Nephron progenitor cell (in vitro differentiated cells): ENCODE data around the gene OR4N2.
"Not testable (repeated sequence)": the region's sequence is repeated elsewhere in the genome, so short reads cannot be mapped to it uniquely, and the experiment has no call there.

Experiments
- DNase-seq: peaks from one replicate; pipeline ENCODE4 v3.0.0; 2021
- H3K27ac Mint-ChIP-seq: 2 replicates; pipeline ENCODE4 v1.8.0; 2021; ENCODE audit warnings: mild to moderate bottlenecking, moderate library complexity, mixed read lengths
- H3K27me3 Mint-ChIP-seq: 2 replicates; pipeline ENCODE4 v1.8.0; 2021; ENCODE audit warnings: mild to moderate bottlenecking, low read depth, mixed read lengths; ENCODE audit not compliant: poor library complexity
- H3K36me3 Mint-ChIP-seq: 2 replicates; pipeline ENCODE4 v1.8.0; 2021; ENCODE audit warnings: low read depth, mixed read lengths
- H3K4me1 Mint-ChIP-seq: 2 replicates; pipeline ENCODE4 v1.8.0; 2021; ENCODE audit warnings: mixed read lengths
- H3K4me3 Mint-ChIP-seq: 2 replicates; pipeline ENCODE4 v1.8.0; 2021; ENCODE audit warnings: mild to moderate bottlenecking, moderate library complexity, mixed read lengths
- H3K9me3 Mint-ChIP-seq: 2 replicates; pipeline ENCODE4 v1.8.0; 2021; ENCODE audit warnings: mild to moderate bottlenecking, moderate library complexity, mixed read lengths
- TF ChIP-seq, protein P1 (sequence below): fragments of 200-600 bp; sonication (generic); IDR thresholded peaks from 2 replicates; pipeline ENCODE4 v1.5.0; 2021; ENCODE audit warnings: antibody characterized with exemption

OR4N2 gene, protein sequence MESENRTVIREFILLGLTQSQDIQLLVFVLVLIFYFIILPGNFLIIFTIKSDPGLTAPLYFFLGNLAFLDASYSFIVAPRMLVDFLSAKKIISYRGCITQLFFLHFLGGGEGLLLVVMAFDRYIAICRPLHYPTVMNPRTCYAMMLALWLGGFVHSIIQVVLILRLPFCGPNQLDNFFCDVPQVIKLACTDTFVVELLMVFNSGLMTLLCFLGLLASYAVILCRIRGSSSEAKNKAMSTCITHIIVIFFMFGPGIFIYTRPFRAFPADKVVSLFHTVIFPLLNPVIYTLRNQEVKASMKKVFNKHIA

DNA sequence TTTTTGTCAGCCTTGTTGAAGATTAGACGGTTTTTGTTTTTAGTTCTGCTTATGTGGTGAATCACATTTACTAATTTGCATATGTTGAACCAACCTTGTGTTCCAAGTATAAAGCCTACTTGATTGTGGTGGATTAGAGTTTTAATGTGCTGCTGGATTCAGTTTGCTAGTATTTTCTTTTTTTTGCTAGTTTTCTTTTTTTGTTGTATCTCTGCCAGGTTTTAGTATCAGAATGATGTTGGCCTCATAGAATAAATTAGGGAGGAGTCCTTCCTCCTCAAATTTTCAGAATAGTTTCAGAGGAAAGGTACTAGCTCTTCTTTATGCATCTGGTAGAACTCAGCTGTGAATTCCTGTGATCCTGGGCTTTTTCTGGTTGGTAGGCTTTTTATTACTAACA is at the start of gene OR4N2:
Gene OR4N2, plus strand, starts transcription at position 301 of the 400 bp plus-strand sequence. CDS start 23,679 bp downstream, outside the sequence.
- H3K4me1 Mint-ChIP-seq, H3K27me3 Mint-ChIP-seq, H3K36me3 Mint-ChIP-seq, DNase-seq, H3K4me3 Mint-ChIP-seq, H3K27ac Mint-ChIP-seq: not testable (repeated sequence)
- H3K9me3 Mint-ChIP-seq, result peaks cover 40% of the 10 kb centered on the region

DNA sequence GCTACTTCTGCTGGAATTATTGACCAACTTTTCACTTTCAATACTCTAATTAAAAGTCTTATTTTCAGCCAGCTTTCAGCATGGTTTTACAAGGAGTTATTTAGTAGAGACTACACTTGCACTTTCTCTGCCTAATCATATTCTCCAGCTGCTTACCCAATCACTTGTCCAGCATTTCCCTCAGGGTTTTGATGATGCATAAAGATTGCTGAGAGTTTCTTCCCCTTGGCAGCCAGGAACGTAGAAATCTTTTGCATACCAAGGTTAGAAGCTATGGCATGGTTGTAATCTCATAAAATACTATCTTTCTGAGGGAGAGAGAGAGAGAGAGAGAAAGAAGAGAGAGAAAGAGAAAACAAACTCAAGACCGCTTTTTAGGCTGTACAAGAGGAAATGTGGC is 49.4 kb upstream of the OR4N2 start:
- Mint-ChIP-seq H3K27ac (no peak overlapping the region), H3K4me3 (no peak overlapping the region), H3K4me1 (no peaks in the 10 kb centered on the region), H3K27me3 (no peaks in the 10 kb centered on the region), H3K9me3 (peaks cover 34% of the 10 kb centered on the region), H3K36me3 (no peaks in the 10 kb centered on the region)
- DNase-seq, result no peak
- TF ChIP-seq, protein P1, sequence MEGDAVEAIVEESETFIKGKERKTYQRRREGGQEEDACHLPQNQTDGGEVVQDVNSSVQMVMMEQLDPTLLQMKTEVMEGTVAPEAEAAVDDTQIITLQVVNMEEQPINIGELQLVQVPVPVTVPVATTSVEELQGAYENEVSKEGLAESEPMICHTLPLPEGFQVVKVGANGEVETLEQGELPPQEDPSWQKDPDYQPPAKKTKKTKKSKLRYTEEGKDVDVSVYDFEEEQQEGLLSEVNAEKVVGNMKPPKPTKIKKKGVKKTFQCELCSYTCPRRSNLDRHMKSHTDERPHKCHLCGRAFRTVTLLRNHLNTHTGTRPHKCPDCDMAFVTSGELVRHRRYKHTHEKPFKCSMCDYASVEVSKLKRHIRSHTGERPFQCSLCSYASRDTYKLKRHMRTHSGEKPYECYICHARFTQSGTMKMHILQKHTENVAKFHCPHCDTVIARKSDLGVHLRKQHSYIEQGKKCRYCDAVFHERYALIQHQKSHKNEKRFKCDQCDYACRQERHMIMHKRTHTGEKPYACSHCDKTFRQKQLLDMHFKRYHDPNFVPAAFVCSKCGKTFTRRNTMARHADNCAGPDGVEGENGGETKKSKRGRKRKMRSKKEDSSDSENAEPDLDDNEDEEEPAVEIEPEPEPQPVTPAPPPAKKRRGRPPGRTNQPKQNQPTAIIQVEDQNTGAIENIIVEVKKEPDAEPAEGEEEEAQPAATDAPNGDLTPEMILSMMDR, result no peak

DNA sequence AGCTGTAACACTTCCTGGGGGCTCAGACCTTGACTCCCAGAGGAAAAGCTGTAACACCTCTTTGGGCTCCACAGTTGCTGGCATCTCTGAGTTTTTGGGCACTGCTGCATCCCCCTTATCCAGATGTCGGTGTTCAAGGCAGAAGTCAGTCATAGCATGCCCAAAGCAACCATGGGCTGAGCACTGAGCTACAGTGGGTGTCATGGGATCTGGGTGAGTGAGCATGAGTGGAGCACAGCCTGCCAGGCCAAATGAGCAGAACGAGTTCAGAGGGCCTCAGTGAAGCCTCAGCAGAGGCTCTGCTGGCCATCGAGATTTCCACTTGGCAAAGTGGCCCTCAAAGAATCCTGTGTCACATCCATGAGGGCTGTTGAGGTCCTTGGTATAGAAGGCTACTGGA is 32.1 kb upstream of the OR4N2 start:
- H3K9me3 Mint-ChIP-seq, result peaks cover 94% of the 10 kb centered on the region

GRCh38 chr14:19771895-19772430 is 31.6 kb upstream of the OR4N2 start:
- H3K9me3 Mint-ChIP-seq, result peaks cover 95% of the 10 kb centered on the region
- H3K36me3 Mint-ChIP-seq, result peaks cover 4% of the 10 kb centered on the region
- no peaks in the 10 kb centered on the region for H3K4me1 Mint-ChIP-seq
- H3K27ac Mint-ChIP-seq, result no peak overlapping the region
- no peak for DNase-seq
- H3K27me3 Mint-ChIP-seq, result no peaks in the 10 kb centered on the region
- TF ChIP-seq, protein P1, result no peak
- H3K4me3 Mint-ChIP-seq, result no peak overlapping the region

More for the DNA sequence above, 32.1 kb upstream of the OR4N2 start:
- DNase-seq, H3K4me3 Mint-ChIP-seq, H3K27me3 Mint-ChIP-seq, H3K4me1 Mint-ChIP-seq, H3K36me3 Mint-ChIP-seq, H3K27ac Mint-ChIP-seq: not testable (repeated sequence)

DNA sequence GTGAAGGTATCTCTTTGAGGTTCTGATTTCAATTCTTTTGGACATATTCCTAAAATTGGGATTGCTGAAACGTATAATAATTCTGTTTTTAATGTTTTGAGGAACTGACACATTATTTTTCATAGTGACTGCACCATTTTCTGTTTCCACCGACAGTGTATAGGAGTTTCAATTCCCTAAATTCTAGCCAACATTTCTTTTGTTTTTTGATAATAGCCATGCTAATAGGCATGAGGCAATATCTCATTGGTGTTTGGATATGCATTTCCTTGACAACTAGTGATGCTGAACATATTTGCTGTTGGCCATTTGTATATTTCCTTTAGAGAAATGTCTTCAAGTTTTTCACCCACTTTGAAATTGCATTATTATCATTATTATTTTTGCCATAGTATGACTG is 31.1 kb upstream of the OR4N2 start:
- DNase-seq, H3K27ac Mint-ChIP-seq, H3K4me3 Mint-ChIP-seq, H3K36me3 Mint-ChIP-seq, H3K4me1 Mint-ChIP-seq, H3K27me3 Mint-ChIP-seq: not testable (repeated sequence)
- H3K9me3 Mint-ChIP-seq, result peaks cover 95% of the 10 kb centered on the region

DNA sequence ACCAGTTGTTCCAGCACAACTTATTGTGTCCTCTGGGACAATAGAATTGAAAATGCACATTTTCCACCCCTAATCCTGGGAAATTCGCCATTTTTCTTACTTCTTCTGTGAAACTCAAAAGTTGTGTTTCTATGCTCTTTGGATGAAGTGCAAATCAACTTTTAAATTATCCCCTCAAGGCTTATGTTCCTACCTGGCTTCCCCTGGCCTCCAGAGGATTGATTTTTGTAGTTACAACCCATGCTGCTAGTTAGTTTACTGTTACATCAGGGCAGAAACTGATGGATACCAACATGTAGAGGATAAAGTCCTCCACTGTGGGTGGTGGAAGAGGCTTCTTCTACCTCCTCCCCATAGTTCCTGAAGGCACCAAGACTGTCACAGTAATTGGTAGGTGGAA is 30.4 kb upstream of the OR4N2 start, which contains the start of gene OR4M1:
Gene OR4M1, plus strand, starts transcription at position 301 of the 400 bp plus-strand sequence. CDS start 6,819 bp downstream, outside the sequence.
- H3K27me3 Mint-ChIP-seq, H3K27ac Mint-ChIP-seq, DNase-seq, H3K4me1 Mint-ChIP-seq, H3K36me3 Mint-ChIP-seq, H3K4me3 Mint-ChIP-seq: not testable (repeated sequence)
- H3K9me3 Mint-ChIP-seq, result peaks cover 95% of the 10 kb centered on the region

GRCh38 chr14:19775587-19775986 is 28.0 kb upstream of the OR4N2 start:
- Mint-ChIP-seq H3K27me3 (no peaks in the 10 kb centered on the region), H3K9me3 (peaks cover 93% of the 10 kb centered on the region), H3K27ac (no peak overlapping the region), H3K36me3 (peaks cover 4% of the 10 kb centered on the region), H3K4me1 (no peaks in the 10 kb centered on the region), H3K4me3 (no peak overlapping the region)
- no peak for DNase-seq
- TF ChIP-seq, protein P1, result no peak

- not testable (repeated sequence) for H3K4me3 Mint-ChIP-seq
Observed at GRCh38 chr14:19785848-19786247, 17.7 kb upstream of the OR4N2 start.

DNA sequence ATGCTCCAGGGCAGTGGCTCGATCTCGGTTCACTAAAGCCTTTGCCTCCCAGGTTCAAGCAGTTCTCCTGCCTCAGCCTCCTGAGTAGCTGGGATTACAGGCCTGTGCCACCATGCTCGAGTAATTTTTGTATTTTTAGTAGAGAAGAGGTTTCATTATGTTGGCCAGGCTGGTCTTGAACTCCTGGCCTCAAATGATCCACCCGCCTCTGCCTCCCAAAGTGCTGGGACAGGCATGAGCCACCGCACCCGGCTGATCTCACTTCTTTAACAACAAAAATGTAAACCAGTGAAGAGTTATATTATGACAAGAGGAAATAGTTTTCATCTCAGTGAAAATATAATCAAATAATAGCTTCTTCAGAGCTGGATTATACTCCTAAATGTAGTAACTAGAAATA is 16.3 kb upstream of the OR4N2 start:
- not testable (repeated sequence) for DNase-seq, H3K27me3 Mint-ChIP-seq, H3K27ac Mint-ChIP-seq, H3K4me3 Mint-ChIP-seq, H3K9me3 Mint-ChIP-seq, H3K4me1 Mint-ChIP-seq, H3K36me3 Mint-ChIP-seq

More at GRCh38 chr14:19785848-19786247, 17.7 kb upstream of the OR4N2 start:
- H3K4me1 Mint-ChIP-seq, H3K36me3 Mint-ChIP-seq, H3K27ac Mint-ChIP-seq, DNase-seq, H3K27me3 Mint-ChIP-seq: not testable (repeated sequence)
- peaks cover 14% of the 10 kb centered on the region for H3K9me3 Mint-ChIP-seq

DNA sequence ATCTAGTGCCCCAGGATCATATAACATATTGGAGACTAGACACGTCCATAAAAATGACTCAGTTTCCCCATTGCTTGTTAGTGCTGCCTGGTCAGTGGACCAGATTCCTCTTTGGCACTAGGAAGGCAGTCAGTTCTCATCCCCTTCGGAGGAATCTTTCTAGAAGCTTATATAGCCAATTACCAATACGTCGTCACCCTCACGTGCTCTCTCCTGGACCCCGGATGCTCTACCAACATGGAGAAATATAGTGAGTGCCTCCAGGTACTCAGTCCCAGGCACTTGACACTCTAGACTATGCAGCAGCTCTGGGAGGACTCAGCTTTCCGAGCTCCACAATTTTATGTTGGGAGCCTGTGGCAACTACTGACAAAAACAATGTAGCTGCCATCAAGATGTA is 15.4 kb upstream of the OR4N2 start:
- not testable (repeated sequence) for H3K27me3 Mint-ChIP-seq, H3K4me3 Mint-ChIP-seq, H3K27ac Mint-ChIP-seq, DNase-seq, H3K9me3 Mint-ChIP-seq, H3K36me3 Mint-ChIP-seq, H3K4me1 Mint-ChIP-seq

DNA sequence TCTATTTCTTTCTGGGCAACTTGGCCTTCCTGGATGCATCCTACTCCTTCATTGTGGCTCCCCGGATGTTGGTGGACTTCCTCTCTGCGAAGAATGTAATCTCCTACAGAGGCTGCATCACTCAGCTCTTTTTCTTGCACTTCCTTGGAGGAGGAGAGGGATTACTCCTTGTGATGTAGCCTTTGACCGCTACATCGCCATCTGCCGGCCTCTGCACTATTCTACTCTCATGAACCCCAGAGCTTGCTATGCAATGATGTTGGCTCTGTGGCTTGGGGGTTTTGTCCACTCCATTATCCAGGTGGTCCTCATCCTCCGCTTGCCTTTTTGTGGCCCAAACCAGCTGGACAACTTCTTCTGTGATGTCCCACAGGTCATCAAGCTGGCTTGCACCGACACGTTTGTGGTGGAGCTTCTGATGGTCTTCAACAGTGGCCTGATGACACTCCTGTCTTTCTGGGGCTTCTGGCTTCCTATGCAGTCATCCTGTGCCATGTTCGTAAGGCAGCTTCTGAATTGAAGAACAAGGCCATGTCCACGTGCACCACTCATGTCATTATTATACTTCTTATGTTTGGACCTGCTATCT is 7.0 kb upstream of the OR4N2 start:
- not testable (repeated sequence) for H3K4me3 Mint-ChIP-seq, DNase-seq, H3K27ac Mint-ChIP-seq, H3K36me3 Mint-ChIP-seq, H3K27me3 Mint-ChIP-seq, H3K4me1 Mint-ChIP-seq
- H3K9me3 Mint-ChIP-seq, result peaks cover 37% of the 10 kb centered on the region
